SK-N-SH (cell line): Measurements from ENCODE around the gene VWA5B2. TPM values are rescaled to one million over a fixed set of nuclear protein-coding genes. Genes with fewer than 3 reads are reported as not detected.

Source experiments
- CTCF ChIA-PET: fragments of 300-600, 350-600 bp; formaldehyde crosslinking; extraction: SDS; loops from one replicate; lab custom pipeline; 2021; lab: Yijun Ruan, JAX
- POLR2A ChIA-PET: fragments of 350-600 bp; sonication (Branson Sonifier 250); formaldehyde crosslinking; extraction: SDS; loops from one replicate; lab custom pipeline; 2020; ENCODE audit warnings: antibody characterized with exemption, inconsistent platforms; lab: Yijun Ruan, JAX
- DNase-seq: peaks from one replicate; pipeline ENCODE4 v3.0.0; 2012
- H2AFZ ChIP-seq: fragments of 200-600 bp; sonication (generic); 2 replicates; pipeline ENCODE4 v1.8.1; 2016; ENCODE audit warnings: antibody characterized with exemption, mild to moderate bottlenecking, low read depth
- H3F3A ChIP-seq: fragments of 200-600 bp; sonication (generic); replicated peaks from 2 replicates; pipeline ENCODE3; 2016; ENCODE audit warnings: antibody characterized with exemption, mild to moderate bottlenecking; ENCODE audit not compliant: insufficient read depth
- H3K27ac ChIP-seq, 2 experiments: fragments of 200-500 bp in 1 of 2; fragments of 200-600 bp in 1 of 2; sonication (Bioruptor generic) in 1 of 2; sonication (generic), shearing (Covaris generic) in 1 of 2; 2 replicates each; pipeline versions ENCODE4 v1.5.1 to v1.6.1; 2014 to 2016; ENCODE audit warnings: low read depth in 2 of 2, inconsistent platforms in 1 of 2, low read length in 1 of 2, mild to moderate bottlenecking in 1 of 2, mixed read lengths in 1 of 2
- H3K27me3 ChIP-seq: fragments of 200-600 bp; sonication (generic), shearing (Covaris generic); 2 replicates; pipeline ENCODE4 v1.6.1; 2016; ENCODE audit warnings: mixed run types; ENCODE audit not compliant: insufficient read depth
- H3K36me3 ChIP-seq, 2 experiments: fragments of 200-500 bp in 1 of 2; fragments of 200-600 bp in 1 of 2; sonication (Bioruptor generic) in 1 of 2; sonication (generic) in 1 of 2; replicated peaks in 1 of 2; 2 replicates each; pipeline versions ENCODE3 to v1.5.1; 2014 to 2016; ENCODE audit warnings: low read length in 1 of 2, mild to moderate bottlenecking in 1 of 2; ENCODE audit not compliant: insufficient read depth in 2 of 2, control insufficient read depth in 1 of 2
- H3K4me1 ChIP-seq, 2 experiments: fragments of 200-500 bp in 1 of 2; fragments of 200-600 bp in 1 of 2; sonication (Bioruptor generic) in 1 of 2; sonication (generic), shearing (Covaris generic) in 1 of 2; 2 replicates each; pipeline versions ENCODE4 v1.5.1 to v1.6.1; 2014 to 2016; ENCODE audit warnings: low read depth in 1 of 2, low read length in 1 of 2, mixed run types in 1 of 2; ENCODE audit not compliant: insufficient read depth in 2 of 2, control insufficient read depth in 1 of 2
- H3K4me2 ChIP-seq: fragments of 200-600 bp; sonication (generic), shearing (Covaris generic); 2 replicates; pipeline ENCODE4 v1.6.1; 2017; ENCODE audit warnings: mixed run types
- H3K4me3 ChIP-seq, 2 experiments: fragments of 200-500 bp in 1 of 2; fragments of 200-600 bp in 1 of 2; sonication (Bioruptor generic) in 1 of 2; sonication (generic), shearing (Covaris generic) in 1 of 2; 2 replicates each; pipeline versions ENCODE4 v1.5.1 to v1.8.1; 2014 to 2016; ENCODE audit warnings: low read depth in 2 of 2, inconsistent platforms in 1 of 2, low read length in 1 of 2, mild to moderate bottlenecking in 1 of 2, mixed read lengths in 1 of 2, moderate library complexity in 1 of 2
- H3K79me2 ChIP-seq: fragments of 200-600 bp; sonication (generic); 2 replicates; pipeline ENCODE4 v1.8.1; 2017; ENCODE audit warnings: mild to moderate bottlenecking; ENCODE audit not compliant: insufficient read depth
- H3K9ac ChIP-seq: fragments of 200-600 bp; sonication (generic); 2 replicates; pipeline ENCODE4 v1.6.1; 2017; ENCODE audit warnings: mixed run types
- H3K9me2 ChIP-seq: fragments of 200-600 bp; sonication (generic); 2 replicates; pipeline ENCODE4 v1.6.1; 2017; ENCODE audit warnings: mixed run types
- H3K9me3 ChIP-seq: fragments of 200-600 bp; sonication (generic); 2 replicates; pipeline ENCODE4 v1.6.1; 2017; ENCODE audit warnings: mixed run types, mild to moderate bottlenecking, moderate library complexity
- H4K20me1 ChIP-seq: fragments of 200-600 bp; sonication (generic); 2 replicates; pipeline ENCODE4 v1.6.1; 2017; ENCODE audit warnings: mild to moderate bottlenecking, mixed run types; ENCODE audit not compliant: insufficient read depth
- EP300 ChIP-seq, 2 experiments: IDR thresholded peaks; 2 replicates each; pipeline versions ENCODE4 v1.4.0 to v1.6.1; 2012; ENCODE audit warnings: borderline replicate concordance in 1 of 2, low read depth in 1 of 2, low read length in 1 of 2
- FOSL2 ChIP-seq: IDR thresholded peaks from 2 replicates; pipeline ENCODE4 v1.4.0; 2012; ENCODE audit warnings: low read depth, mild to moderate bottlenecking, moderate library complexity, borderline replicate concordance
- GATA2 ChIP-seq: sonication (generic); formaldehyde crosslinking; IDR thresholded peaks from 2 replicates; pipeline ENCODE4 v1.5.0; 2020; ENCODE audit warnings: mild to moderate bottlenecking, missing genetic modification reagents
- MEF2A ChIP-seq: IDR thresholded peaks from 2 replicates; pipeline ENCODE4 v1.4.0; 2012; ENCODE audit warnings: low read depth, borderline replicate concordance
- MXI1 ChIP-seq: IDR thresholded peaks from 2 replicates; pipeline ENCODE4 v1.6.1; 2012; ENCODE audit warnings: mild to moderate bottlenecking, low read depth, low read length, improper control_type of control experiment
- RCOR1 ChIP-seq: fragments of 150-350 bp; IDR thresholded peaks from 2 replicates; pipeline ENCODE4 v1.6.1; 2017; ENCODE audit warnings: antibody characterized with exemption, low read length
- TEAD4 ChIP-seq: IDR thresholded peaks from 2 replicates; pipeline ENCODE4 v1.4.0; 2012; ENCODE audit warnings: mild to moderate bottlenecking, borderline replicate concordance; ENCODE audit not compliant: insufficient read depth
- WGBS: methylation state at CpG from one replicate; pipeline ENCODE4 v1.1.6; 2017; ENCODE audit warnings: low lambda C conversion rate; 5-methylcytosine and 5-hydroxymethylcytosine counted together
- polyA plus RNA-seq, 3 experiments: library from polyadenylated mRNA; depleted of rRNA; stranded (reverse); fragments of >200 nt; gene quantifications; 2 replicates each; pipeline ENCODE4 v1.2.3, GENCODE V29; 2012
- TF ChIP-seq, protein P1 (sequence below): IDR thresholded peaks from 2 replicates; pipeline ENCODE4 v1.4.0; 2012; ENCODE audit warnings: low read depth
- TF ChIP-seq, protein P2 (sequence below): IDR thresholded peaks from 2 replicates; pipeline ENCODE4 v1.4.0; 2012; ENCODE audit warnings: low read depth, borderline replicate concordance
- TF ChIP-seq, protein P3 (sequence below): IDR thresholded peaks from 2 replicates; pipeline ENCODE4 v1.6.1; 2012; ENCODE audit warnings: mild to moderate bottlenecking, low read depth, low read length, moderate library complexity

VWA5B2 gene
- polyA plus RNA-seq, 1 of the 3 experiments (the other 2 are of a cell fraction), result 0.08 TPM

DNA sequence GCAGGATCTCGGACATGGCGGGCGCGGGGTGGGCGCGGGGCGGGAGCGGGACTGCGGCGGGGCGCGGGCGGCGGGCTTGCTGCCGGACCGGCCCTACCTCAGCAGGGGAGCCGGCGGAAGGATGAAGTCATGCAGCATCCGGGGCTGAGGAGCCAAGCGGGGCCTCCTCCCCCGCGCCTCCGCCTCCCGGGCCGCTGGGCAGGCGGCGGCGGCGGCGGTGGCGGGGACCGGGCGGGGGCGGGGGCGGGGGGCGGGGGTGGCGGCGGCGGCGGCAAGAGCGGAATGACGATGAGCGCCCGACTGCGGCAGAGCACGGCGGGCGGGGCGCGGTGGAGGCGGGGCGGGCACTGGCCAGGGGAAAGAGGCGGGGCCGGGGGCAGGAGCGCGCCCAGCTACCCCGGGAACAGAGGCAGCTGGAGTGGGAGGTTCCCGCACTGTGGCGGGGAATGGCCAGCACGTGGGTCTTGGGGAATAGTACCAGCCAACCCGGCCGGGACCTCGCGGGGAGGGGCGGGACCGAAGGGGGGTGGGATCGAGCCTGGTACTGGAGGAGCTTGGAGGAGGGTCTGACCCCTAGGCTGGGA is 32.0 kb downstream of the VWA5B2 start, which contains the start of gene CAMK2N2:
CAMK2N2 (minus strand) TSS at position 284 of the 584 bp plus-strand sequence; CDS start at position 16, 268 bp downstream.
- ChIA-PET CTCF (interaction anchor here (0.8 to 4.1 kb wide), 5 partner anchors 11 to 116 kb away, joined by 3 to 25 read pairs (median 3); partner anchors contain the start of genes EEF1AKMT4 and VWA5B2), POLR2A (interaction anchor here (0.6 to 1.2 kb wide), 2 partner anchors 234 to 377 kb away, joined by 3 read pairs; partner anchors contain the start of gene PARL)
- peak; percentile 70 for TF ChIP-seq MXI1
- TF ChIP-seq, protein P1, sequence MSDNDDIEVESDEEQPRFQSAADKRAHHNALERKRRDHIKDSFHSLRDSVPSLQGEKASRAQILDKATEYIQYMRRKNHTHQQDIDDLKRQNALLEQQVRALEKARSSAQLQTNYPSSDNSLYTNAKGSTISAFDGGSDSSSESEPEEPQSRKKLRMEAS, result 0 out of 2 replicates have a peak, but pooled peaks have one; percentile 29
- TF ChIP-seq, protein P2, sequence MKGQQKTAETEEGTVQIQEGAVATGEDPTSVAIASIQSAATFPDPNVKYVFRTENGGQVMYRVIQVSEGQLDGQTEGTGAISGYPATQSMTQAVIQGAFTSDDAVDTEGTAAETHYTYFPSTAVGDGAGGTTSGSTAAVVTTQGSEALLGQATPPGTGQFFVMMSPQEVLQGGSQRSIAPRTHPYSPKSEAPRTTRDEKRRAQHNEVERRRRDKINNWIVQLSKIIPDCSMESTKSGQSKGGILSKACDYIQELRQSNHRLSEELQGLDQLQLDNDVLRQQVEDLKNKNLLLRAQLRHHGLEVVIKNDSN, result no peak; the same call in 1 of the 2 replicates
- no peak for TF ChIP-seq GATA2 (CRISPR knock-in tag)
- no peak for TF ChIP-seq TEAD4
- TF ChIP-seq MEF2A, result no peak
- no peak for TF ChIP-seq RCOR1
- TF ChIP-seq, protein P3, sequence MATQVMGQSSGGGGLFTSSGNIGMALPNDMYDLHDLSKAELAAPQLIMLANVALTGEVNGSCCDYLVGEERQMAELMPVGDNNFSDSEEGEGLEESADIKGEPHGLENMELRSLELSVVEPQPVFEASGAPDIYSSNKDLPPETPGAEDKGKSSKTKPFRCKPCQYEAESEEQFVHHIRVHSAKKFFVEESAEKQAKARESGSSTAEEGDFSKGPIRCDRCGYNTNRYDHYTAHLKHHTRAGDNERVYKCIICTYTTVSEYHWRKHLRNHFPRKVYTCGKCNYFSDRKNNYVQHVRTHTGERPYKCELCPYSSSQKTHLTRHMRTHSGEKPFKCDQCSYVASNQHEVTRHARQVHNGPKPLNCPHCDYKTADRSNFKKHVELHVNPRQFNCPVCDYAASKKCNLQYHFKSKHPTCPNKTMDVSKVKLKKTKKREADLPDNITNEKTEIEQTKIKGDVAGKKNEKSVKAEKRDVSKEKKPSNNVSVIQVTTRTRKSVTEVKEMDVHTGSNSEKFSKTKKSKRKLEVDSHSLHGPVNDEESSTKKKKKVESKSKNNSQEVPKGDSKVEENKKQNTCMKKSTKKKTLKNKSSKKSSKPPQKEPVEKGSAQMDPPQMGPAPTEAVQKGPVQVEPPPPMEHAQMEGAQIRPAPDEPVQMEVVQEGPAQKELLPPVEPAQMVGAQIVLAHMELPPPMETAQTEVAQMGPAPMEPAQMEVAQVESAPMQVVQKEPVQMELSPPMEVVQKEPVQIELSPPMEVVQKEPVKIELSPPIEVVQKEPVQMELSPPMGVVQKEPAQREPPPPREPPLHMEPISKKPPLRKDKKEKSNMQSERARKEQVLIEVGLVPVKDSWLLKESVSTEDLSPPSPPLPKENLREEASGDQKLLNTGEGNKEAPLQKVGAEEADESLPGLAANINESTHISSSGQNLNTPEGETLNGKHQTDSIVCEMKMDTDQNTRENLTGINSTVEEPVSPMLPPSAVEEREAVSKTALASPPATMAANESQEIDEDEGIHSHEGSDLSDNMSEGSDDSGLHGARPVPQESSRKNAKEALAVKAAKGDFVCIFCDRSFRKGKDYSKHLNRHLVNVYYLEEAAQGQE, result no peak
- TF ChIP-seq EP300 (IDR thresholded peaks at IDR 0.05; ENCODE audit: borderline replicate concordance in 1 of 2, low read depth in 1 of 2, low read length in 1 of 2), result no peak
- TF ChIP-seq FOSL2, result no peak
- 2% methylated on average over 7 of the region's 67 CpGs for WGBS
- peaks cover 24% of the 10 kb centered on the region for H4K20me1 ChIP-seq
- peak within 1 kb of the TSS; percentile 17; the same call in 1 of the 2 replicates for H3K9ac ChIP-seq
- H3F3A ChIP-seq, result peaks cover 4% of the 10 kb centered on the region
- DNase-seq, result peak; percentile 98
- no peaks in the 10 kb centered on the region for H3K79me2 ChIP-seq
- H3K4me3 ChIP-seq, result peak within 1 kb of the TSS; percentile 54 to 80
- H3K9me2 ChIP-seq, result no peaks in the 10 kb centered on the region
- H3K27me3 ChIP-seq, result no peaks in the 10 kb centered on the region
- peak within 1 kb of the TSS; percentile 95 for H3K4me2 ChIP-seq
- H3K27ac ChIP-seq, result peak within 1 kb of the TSS; percentile 28 to 50; a peak in 2 of 4 replicates
- peaks cover 0 to 22% of the 10 kb centered on the region in 2 experiments; a peak in 1 of 4 replicates for H3K4me1 ChIP-seq
- H2AFZ ChIP-seq, result peak within 1 kb of the TSS; percentile 81
- no peaks in the 10 kb centered on the region for H3K9me3 ChIP-seq
- H3K36me3 ChIP-seq, result no peaks in the 10 kb centered on the region
